GM23338 (cell line): ENCODE results near the gene TTLL3. TPM values are rescaled to one million over a fixed set of nuclear protein-coding genes. Genes with fewer than 3 reads are reported as not detected.

ENCODE experiments used
- ATAC-seq: fragments of 200-7000 bp; cut with Tn5 transposase; 3 replicates; pipeline ENCODE4 v1.9.1; 2020
- DNase-seq: peaks from one replicate; pipeline ENCODE4 v3.0.0-alpha.2; 2015; ENCODE audit warnings: low spot score
- H2AFZ ChIP-seq: fragments of 200-600 bp; sonication (generic); 2 replicates; pipeline ENCODE4 v1.8.0; 2016; ENCODE audit warnings: antibody characterized with exemption, mild to moderate bottlenecking, moderate library complexity
- H3F3A ChIP-seq: fragments of 200-600 bp; sonication (generic); replicated peaks from 2 replicates; pipeline ENCODE4 v1.8.0; 2017; ENCODE audit warnings: antibody characterized with exemption, mixed run types, low read depth
- H3K27ac ChIP-seq: fragments of 200-600 bp; sonication (generic); 2 replicates; pipeline ENCODE4 v1.6.1; 2016; ENCODE audit warnings: low read depth
- H3K27me3 ChIP-seq: fragments of 200-600 bp; sonication (generic); 2 replicates; pipeline ENCODE4 v1.8.0; 2016; ENCODE audit warnings: mild to moderate bottlenecking, mixed run types, moderate library complexity; ENCODE audit not compliant: insufficient read depth
- H3K36me3 ChIP-seq: fragments of 200-600 bp; sonication (generic); 2 replicates; pipeline ENCODE4 v1.8.0; 2016; ENCODE audit warnings: mild to moderate bottlenecking; ENCODE audit not compliant: insufficient read depth
- H3K4me1 ChIP-seq: fragments of 200-600 bp; sonication (generic); 2 replicates; pipeline ENCODE4 v1.8.0; 2016; ENCODE audit warnings: mild to moderate bottlenecking, moderate library complexity; ENCODE audit not compliant: insufficient read depth
- H3K4me2 ChIP-seq: fragments of 200-600 bp; sonication (generic); 2 replicates; pipeline ENCODE4 v1.7.1; 2017; ENCODE audit warnings: mixed run types
- H3K4me3 ChIP-seq: fragments of 200-600 bp; sonication (generic); 2 replicates; pipeline ENCODE4 v1.6.1; 2016; ENCODE audit warnings: mixed run types
- H3K79me2 ChIP-seq: fragments of 200-600 bp; sonication (generic); replicated peaks from 2 replicates; pipeline ENCODE4 v1.8.0; 2017; ENCODE audit warnings: mild to moderate bottlenecking; ENCODE audit not compliant: insufficient read depth
- H3K9me2 ChIP-seq: fragments of 200-600 bp; sonication (generic); 2 replicates; pipeline ENCODE4 v1.8.0; 2017; ENCODE audit not compliant: insufficient read depth
- H4K20me1 ChIP-seq: fragments of 200-600 bp; sonication (generic); replicated peaks from 2 replicates; pipeline ENCODE4 v1.8.0; 2017; ENCODE audit warnings: mild to moderate bottlenecking; ENCODE audit not compliant: insufficient read depth
- H3K27ac Mint-ChIP-seq: 2 replicates; pipeline ENCODE4 v1.8.0; 2020; ENCODE audit warnings: inconsistent platforms, mild to moderate bottlenecking, moderate library complexity, mixed read lengths
- H3K27me3 Mint-ChIP-seq: 3 replicates; pipeline ENCODE4 v1.8.0; 2022; ENCODE audit warnings: low read depth, mild to moderate bottlenecking, moderate library complexity, mixed read lengths, inconsistent platforms; ENCODE audit not compliant: insufficient read depth, poor library complexity
- H3K36me3 Mint-ChIP-seq: 3 replicates; pipeline ENCODE4 v1.8.0; 2021; ENCODE audit warnings: low read depth, mild to moderate bottlenecking, inconsistent platforms, moderate library complexity, mixed read lengths
- H3K4me1 Mint-ChIP-seq: 3 replicates; pipeline ENCODE4 v1.8.0; 2020; ENCODE audit warnings: mild to moderate bottlenecking, inconsistent platforms, mixed read lengths
- H3K4me3 Mint-ChIP-seq: 3 replicates; pipeline ENCODE4 v1.8.0; 2021; ENCODE audit warnings: moderate library complexity, mild to moderate bottlenecking, inconsistent platforms, mixed read lengths
- H3K9me3 Mint-ChIP-seq: 3 replicates; pipeline ENCODE4 v1.8.0; 2020; ENCODE audit warnings: moderate library complexity, mild to moderate bottlenecking, inconsistent platforms, mixed read lengths
- CREB1 ChIP-seq: fragments of 250-450 bp; sonication (Bioruptor Pico); IDR thresholded peaks from 2 replicates; pipeline ENCODE4 v1.5.0; 2020; ENCODE audit warnings: low read depth, mild to moderate bottlenecking, moderate library complexity
- EZH2phosphoT487 ChIP-seq: fragments of 200-600 bp; sonication (generic); IDR thresholded peaks from one replicate; pipeline ENCODE4 v1.8.1; 2018; ENCODE audit warnings: antibody characterized with exemption; ENCODE audit not compliant: unreplicated experiment
- JUNB ChIP-seq: IDR thresholded peaks from one replicate; pipeline ENCODE4 v1.6.1; 2016; ENCODE audit warnings: antibody characterized with exemption; ENCODE audit not compliant: unreplicated experiment
- NANOG ChIP-seq: IDR thresholded peaks from 2 replicates; pipeline ENCODE4 v1.6.1; 2016; ENCODE audit warnings: antibody characterized with exemption, borderline replicate concordance
- POLR2AphosphoS5 ChIP-seq: IDR thresholded peaks from 2 replicates; pipeline ENCODE4 v1.6.1; 2016; ENCODE audit warnings: antibody characterized with exemption, low read depth
- ZNF114 ChIP-seq: fragments of 250-450 bp; sonication (Bioruptor Pico); IDR thresholded peaks from 2 replicates; pipeline ENCODE4 v1.5.0; 2020; ENCODE audit warnings: mild to moderate bottlenecking, moderate library complexity
- ZNF331 ChIP-seq: fragments of 250-450 bp; sonication (Bioruptor Pico); IDR thresholded peaks from 2 replicates; pipeline ENCODE4 v1.5.0; 2020; ENCODE audit warnings: low read depth, mild to moderate bottlenecking, moderate library complexity
- polyA plus RNA-seq: library from polyadenylated mRNA; unstranded; fragments of >200 nt; fragmentation: Nextera tagmentation; extraction: Ambion mirVana; gene quantifications from 2 replicates; pipeline ENCODE4 v1.2.1, GENCODE V29; 2016
- total RNA-seq: library from RNA; depleted of rRNA; stranded (reverse); fragments of >200 nt; shearing (Covaris generic); gene quantifications from 2 replicates; pipeline ENCODE4 v1.2.3, GENCODE V29; 2014
- TF ChIP-seq, protein P1 (sequence below), 2 experiments: fragments of 200-600 bp in 1 of 2; sonication (generic) in 1 of 2; conservative IDR thresholded peaks; 2 replicates each; pipeline versions ENCODE4 v1.5.1 to v1.6.1; 2016 to 2017; ENCODE audit warnings: antibody characterized with exemption in 2 of 2, low read depth in 2 of 2, mild to moderate bottlenecking in 2 of 2, moderate library complexity in 1 of 2
- TF ChIP-seq, protein P2 (sequence below): IDR thresholded peaks from one replicate; pipeline ENCODE4 v1.6.1; 2018; ENCODE audit warnings: antibody characterized with exemption; ENCODE audit not compliant: unreplicated experiment

The TTLL3 gene
- total and polyA plus RNA-seq, 2 experiments from 2014 or later = 3.7 to 5.3 TPM

DNA sequence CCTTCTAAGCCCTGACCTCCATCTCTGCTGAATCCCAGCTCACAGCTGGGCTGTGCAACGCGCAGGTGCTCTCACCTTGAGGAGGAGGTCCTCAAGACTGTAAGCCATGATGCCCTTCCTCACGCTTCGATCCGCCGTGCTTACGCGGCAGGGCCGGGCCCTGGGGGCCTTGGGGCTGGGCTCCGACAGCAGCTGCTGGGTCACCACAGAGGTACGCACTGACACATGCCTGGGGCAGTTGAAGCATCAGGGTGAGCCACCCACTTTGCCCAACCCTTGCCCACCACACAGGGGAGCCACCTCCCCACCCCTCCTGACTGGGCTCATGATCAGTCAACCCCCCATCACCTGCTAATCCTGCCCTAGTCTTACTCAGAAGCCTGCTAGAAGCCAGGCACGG is 66.9 kb downstream of the TTLL3 start:
- no peak overlapping the region for H3K4me3 ChIP-seq
- no peak for TF ChIP-seq EZH2phosphoT487
- TF ChIP-seq, protein P1, sequence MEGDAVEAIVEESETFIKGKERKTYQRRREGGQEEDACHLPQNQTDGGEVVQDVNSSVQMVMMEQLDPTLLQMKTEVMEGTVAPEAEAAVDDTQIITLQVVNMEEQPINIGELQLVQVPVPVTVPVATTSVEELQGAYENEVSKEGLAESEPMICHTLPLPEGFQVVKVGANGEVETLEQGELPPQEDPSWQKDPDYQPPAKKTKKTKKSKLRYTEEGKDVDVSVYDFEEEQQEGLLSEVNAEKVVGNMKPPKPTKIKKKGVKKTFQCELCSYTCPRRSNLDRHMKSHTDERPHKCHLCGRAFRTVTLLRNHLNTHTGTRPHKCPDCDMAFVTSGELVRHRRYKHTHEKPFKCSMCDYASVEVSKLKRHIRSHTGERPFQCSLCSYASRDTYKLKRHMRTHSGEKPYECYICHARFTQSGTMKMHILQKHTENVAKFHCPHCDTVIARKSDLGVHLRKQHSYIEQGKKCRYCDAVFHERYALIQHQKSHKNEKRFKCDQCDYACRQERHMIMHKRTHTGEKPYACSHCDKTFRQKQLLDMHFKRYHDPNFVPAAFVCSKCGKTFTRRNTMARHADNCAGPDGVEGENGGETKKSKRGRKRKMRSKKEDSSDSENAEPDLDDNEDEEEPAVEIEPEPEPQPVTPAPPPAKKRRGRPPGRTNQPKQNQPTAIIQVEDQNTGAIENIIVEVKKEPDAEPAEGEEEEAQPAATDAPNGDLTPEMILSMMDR (conservative IDR thresholded peaks at IDR 0.05; ENCODE audit: low read depth in 2 of 2) = peak in 1 of 2 experiments; percentile 36; a peak in 2 of 4 replicates
- H3K4me1 Mint-ChIP-seq = 0 out of 3 replicates have a peak, but pooled peaks cover 3% of the 10 kb centered on the region
- no peaks in the 10 kb centered on the region for H3K4me1 ChIP-seq
- ATAC-seq (peak; percentile 67), DNase-seq (no peak)
- H3K27ac Mint-ChIP-seq = no peak overlapping the region
- H3K27ac ChIP-seq = no peak overlapping the region
- H3K4me3 Mint-ChIP-seq = no peak overlapping the region
- H3K4me2 ChIP-seq = no peak overlapping the region
- no peaks in the 10 kb centered on the region for H4K20me1 ChIP-seq
- H2AFZ ChIP-seq = no peak overlapping the region
- H3K9me2 ChIP-seq = no peaks in the 10 kb centered on the region
- no peaks in the 10 kb centered on the region for H3K36me3 ChIP-seq
- H3K27me3 ChIP-seq = no peaks in the 10 kb centered on the region
- no peaks in the 10 kb centered on the region for H3K36me3 Mint-ChIP-seq
- H3K79me2 ChIP-seq = no peaks in the 10 kb centered on the region
- H3K27me3 Mint-ChIP-seq = peaks cover 2% of the 10 kb centered on the region
- no peaks in the 10 kb centered on the region for H3F3A ChIP-seq
- no peaks in the 10 kb centered on the region; the same call in 2 of the 3 replicates for H3K9me3 Mint-ChIP-seq

DNA sequence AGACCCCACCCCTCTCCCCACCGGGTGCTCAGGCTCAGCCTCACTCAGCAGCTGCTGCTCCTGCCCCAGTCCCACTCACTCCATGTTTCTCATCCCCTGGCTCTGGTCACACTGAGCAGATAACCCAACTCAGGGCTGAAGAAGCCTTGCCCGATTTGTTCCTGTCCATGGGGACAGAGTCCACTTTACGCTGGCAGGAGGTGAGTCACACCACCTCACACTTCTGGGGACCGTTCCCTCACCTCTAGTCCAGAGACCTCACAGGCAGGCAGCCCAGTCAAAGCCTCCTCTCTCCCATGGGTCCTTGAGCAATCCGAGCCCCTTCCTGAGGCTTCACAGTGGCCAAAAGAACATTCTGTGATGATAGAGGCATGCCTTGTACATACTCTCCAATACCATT is 68.6 kb downstream of the TTLL3 start:
- Histone ChIP-seq H2AFZ (no peak overlapping the region), H4K20me1 (no peaks in the 10 kb centered on the region), H3K79me2 (no peaks in the 10 kb centered on the region), H3K27me3 (no peaks in the 10 kb centered on the region), H3K4me2 (no peak overlapping the region), H3K4me1 (no peaks in the 10 kb centered on the region), H3K36me3 (no peaks in the 10 kb centered on the region), H3K4me3 (no peak overlapping the region), H3K27ac (no peak overlapping the region), H3K9me2 (no peaks in the 10 kb centered on the region), H3F3A (no peaks in the 10 kb centered on the region)
- DNase-seq = no peak
- H3K27ac Mint-ChIP-seq = no peak overlapping the region
- H3K9me3 Mint-ChIP-seq = no peaks in the 10 kb centered on the region
- H3K4me3 Mint-ChIP-seq = no peak overlapping the region
- H3K4me1 Mint-ChIP-seq = 0 out of 3 replicates have a peak, but pooled peaks cover 3% of the 10 kb centered on the region
- H3K36me3 Mint-ChIP-seq = no peaks in the 10 kb centered on the region
- no peak for ATAC-seq
- H3K27me3 Mint-ChIP-seq = peaks cover 2% of the 10 kb centered on the region
- TF ChIP-seq JUNB (no peak), CREB1 (CRISPR knock-in tag) (no peak), NANOG (no peak), ZNF114 (CRISPR knock-in tag) (no peak), POLR2AphosphoS5 (no peak), ZNF331 (no peak)
- TF ChIP-seq, protein P2, sequence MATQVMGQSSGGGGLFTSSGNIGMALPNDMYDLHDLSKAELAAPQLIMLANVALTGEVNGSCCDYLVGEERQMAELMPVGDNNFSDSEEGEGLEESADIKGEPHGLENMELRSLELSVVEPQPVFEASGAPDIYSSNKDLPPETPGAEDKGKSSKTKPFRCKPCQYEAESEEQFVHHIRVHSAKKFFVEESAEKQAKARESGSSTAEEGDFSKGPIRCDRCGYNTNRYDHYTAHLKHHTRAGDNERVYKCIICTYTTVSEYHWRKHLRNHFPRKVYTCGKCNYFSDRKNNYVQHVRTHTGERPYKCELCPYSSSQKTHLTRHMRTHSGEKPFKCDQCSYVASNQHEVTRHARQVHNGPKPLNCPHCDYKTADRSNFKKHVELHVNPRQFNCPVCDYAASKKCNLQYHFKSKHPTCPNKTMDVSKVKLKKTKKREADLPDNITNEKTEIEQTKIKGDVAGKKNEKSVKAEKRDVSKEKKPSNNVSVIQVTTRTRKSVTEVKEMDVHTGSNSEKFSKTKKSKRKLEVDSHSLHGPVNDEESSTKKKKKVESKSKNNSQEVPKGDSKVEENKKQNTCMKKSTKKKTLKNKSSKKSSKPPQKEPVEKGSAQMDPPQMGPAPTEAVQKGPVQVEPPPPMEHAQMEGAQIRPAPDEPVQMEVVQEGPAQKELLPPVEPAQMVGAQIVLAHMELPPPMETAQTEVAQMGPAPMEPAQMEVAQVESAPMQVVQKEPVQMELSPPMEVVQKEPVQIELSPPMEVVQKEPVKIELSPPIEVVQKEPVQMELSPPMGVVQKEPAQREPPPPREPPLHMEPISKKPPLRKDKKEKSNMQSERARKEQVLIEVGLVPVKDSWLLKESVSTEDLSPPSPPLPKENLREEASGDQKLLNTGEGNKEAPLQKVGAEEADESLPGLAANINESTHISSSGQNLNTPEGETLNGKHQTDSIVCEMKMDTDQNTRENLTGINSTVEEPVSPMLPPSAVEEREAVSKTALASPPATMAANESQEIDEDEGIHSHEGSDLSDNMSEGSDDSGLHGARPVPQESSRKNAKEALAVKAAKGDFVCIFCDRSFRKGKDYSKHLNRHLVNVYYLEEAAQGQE = no peak
- TF ChIP-seq, protein P1 (conservative IDR thresholded peaks at IDR 0.05; ENCODE audit: low read depth in 2 of 2) = no peak
